DMS114 treated with DMSO at 0.1 percent for 48 hours (cell line): ENCODE results near the gene MTHFSD.

Source experiments
- DNase-seq: peaks from one replicate; lab custom pipeline; 2025; ENCODE audit not compliant: unreplicated experiment; lab: John Stamatoyannopoulos, UW

Gene MTHFSD

GRCh38 chr16:86553356-86553755 lies 1.7 kb downstream of the MTHFSD start:
- no peak for DNase-seq

- no peak for DNase-seq
Observed at GRCh38 chr16:86550281-86550680, 4.8 kb downstream of the MTHFSD start.

GRCh38 chr16:86549893-86550190 lies 5.2 kb downstream of the MTHFSD start:
- no peak for DNase-seq

- no peak for DNase-seq
Observed at GRCh38 chr16:86549076-86549892, 5.8 kb downstream of the MTHFSD start.

GRCh38 chr16:86547286-86547685 lies 7.7 kb downstream of the MTHFSD start:
- no peak for DNase-seq

- no peak for DNase-seq
Observed at GRCh38 chr16:86546638-86547013, 8.4 kb downstream of the MTHFSD start.

GRCh38 chr16:86545954-86546637 lies 8.9 kb downstream of the MTHFSD start:
- DNase-seq: no peak

- no peak for DNase-seq
Observed at GRCh38 chr16:86545481-86545880, 9.6 kb downstream of the MTHFSD start.

- DNase-seq: no peak
Observed at GRCh38 chr16:86542756-86543750, 12.0 kb downstream of the MTHFSD start.

- no peak for DNase-seq
Observed at GRCh38 chr16:86541560-86541959, 13.5 kb downstream of the MTHFSD start.

GRCh38 chr16:86540894-86541293 lies 14.1 kb downstream of the MTHFSD start:
- no peak for DNase-seq

GRCh38 chr16:86538196-86538780 lies 16.7 kb downstream of the MTHFSD start:
- DNase-seq: no peak

GRCh38 chr16:86537486-86537885 lies 17.5 kb downstream of the MTHFSD start:
- no peak for DNase-seq

- no peak for DNase-seq
Observed at GRCh38 chr16:86536621-86537020, 18.4 kb downstream of the MTHFSD start.

- no peak for DNase-seq
Observed at GRCh38 chr16:86534779-86535615, 20.0 kb downstream of the MTHFSD start.

- DNase-seq: no peak
Observed at GRCh38 chr16:86533767-86534351, 21.2 kb downstream of the MTHFSD start.

GRCh38 chr16:86533076-86533475 lies 22.0 kb downstream of the MTHFSD start:
- no peak for DNase-seq

- no peak for DNase-seq
Observed at GRCh38 chr16:86532526-86532815, 22.6 kb downstream of the MTHFSD start.

- DNase-seq: no peak
Observed at GRCh38 chr16:86531641-86532525, 23.2 kb downstream of the MTHFSD start.
